Measurements from ENCODE around the gene EPAS1. TPM values are rescaled to one million over a fixed set of nuclear protein-coding genes. Genes with fewer than 3 reads are reported as not detected.

EPAS1 gene
- total RNA-seq, 1 experiment from 2014 or later: 106 TPM

- no peaks in the 10 kb centered on the region for H3K9me3 ChIP-seq (ENCODE audit: control insufficient read depth, insufficient read depth, low read depth, low read length)
- ChIA-PET CTCF (no interaction called here), POLR2A (no interaction called here)
- intact Hi-C loops (cut with micrococcal nuclease; ENCODE audit: unreplicated experiment): no loop called here
- no peak overlapping the region for H3K27ac ChIP-seq (ENCODE audit: low read length)
- H3K27me3 ChIP-seq (ENCODE audit: control insufficient read depth, insufficient read depth, low read length): no peaks in the 10 kb centered on the region
- no peak for DNase-seq (ENCODE audit: low read depth, low spot score)
- no peaks in the 10 kb centered on the region; the same call in none of the 2 replicates for H3K36me3 ChIP-seq (ENCODE audit: control insufficient read depth, insufficient read depth, low read length)
- no peaks in the 10 kb centered on the region for H3K4me1 ChIP-seq (ENCODE audit: control insufficient read depth, insufficient read depth, low read length)
- no peak for ATAC-seq
- in situ Hi-C loops (cut with HindIII; ENCODE audit: low pct_unique_long_range_greater_than_20kb, low sequenced_read_pairs): no loop called here
- no TSS peak for BruUV-seq (replicated peaks)
- H3K4me3 ChIP-seq (ENCODE audit: low read depth in 2 of 2, low read length in 2 of 2): no peak overlapping the region
- TF ChIP-seq POLR2AphosphoS5 (IDR thresholded peaks at IDR 0.05; ENCODE audit: low read depth, low read length) (no peak), CTCF (IDR thresholded peaks at IDR 0.05) (no peak), SIN3A (IDR thresholded peaks at IDR 0.05; ENCODE audit: borderline replicate concordance, insufficient read depth, low read depth, low read length) (no peak), TCF7L2 (IDR thresholded peaks at IDR 0.05; ENCODE audit: low read depth, low read length) (no peak)
Measured at GRCh38 chr2:46355756-46356155, 58.5 kb downstream of the EPAS1 start.

- no peaks in the 10 kb centered on the region; the same call in 1 of the 2 replicates for H3K36me3 ChIP-seq (ENCODE audit: control insufficient read depth, insufficient read depth, low read length)
- no TSS peak for BruUV-seq (replicated peaks)
- in situ Hi-C loops (cut with HindIII; ENCODE audit: low pct_unique_long_range_greater_than_20kb, low sequenced_read_pairs): no loop called here
Measured at GRCh38 chr2:46356991-46357390, 59.8 kb downstream of the EPAS1 start.

More at GRCh38 chr2:46356991-46357390, 59.8 kb downstream of the EPAS1 start:
- Histone ChIP-seq H3K4me1 (ENCODE audit: control insufficient read depth, insufficient read depth, low read length) (no peaks in the 10 kb centered on the region), H3K4me3 (ENCODE audit: low read depth in 2 of 2, low read length in 2 of 2) (no peak overlapping the region), H3K27me3 (ENCODE audit: control insufficient read depth, insufficient read depth, low read length) (no peaks in the 10 kb centered on the region), H3K9me3 (ENCODE audit: control insufficient read depth, insufficient read depth, low read depth, low read length) (no peaks in the 10 kb centered on the region), H3K27ac (ENCODE audit: low read length) (no peak overlapping the region)
- DNase-seq (ENCODE audit: low read depth, low spot score) (no peak), ATAC-seq (no peak)
- ChIA-PET CTCF (no interaction called here), POLR2A (no interaction called here)
- TF ChIP-seq TCF7L2 (IDR thresholded peaks at IDR 0.05; ENCODE audit: low read depth, low read length): no peak
- TF ChIP-seq CTCF (IDR thresholded peaks at IDR 0.05): no peak
- no peak for TF ChIP-seq SIN3A (IDR thresholded peaks at IDR 0.05; ENCODE audit: borderline replicate concordance, insufficient read depth, low read depth, low read length)
- TF ChIP-seq POLR2AphosphoS5 (IDR thresholded peaks at IDR 0.05; ENCODE audit: low read depth, low read length): no peak
- TF ChIP-seq REST (IDR thresholded peaks at IDR 0.05; ENCODE audit: insufficient read depth in 1 of 2, low read depth in 2 of 2, low read length in 1 of 2): no peak
- intact Hi-C loops (cut with micrococcal nuclease; ENCODE audit: unreplicated experiment): no loop called here

Measured in Panc1 (cell line).